ENCODE results near the gene DHH.
"Not testable (repeated sequence)": the region's sequence is repeated elsewhere in the genome, so short reads cannot be mapped to it uniquely, and the experiment has no call there.

The DHH gene

DNA sequence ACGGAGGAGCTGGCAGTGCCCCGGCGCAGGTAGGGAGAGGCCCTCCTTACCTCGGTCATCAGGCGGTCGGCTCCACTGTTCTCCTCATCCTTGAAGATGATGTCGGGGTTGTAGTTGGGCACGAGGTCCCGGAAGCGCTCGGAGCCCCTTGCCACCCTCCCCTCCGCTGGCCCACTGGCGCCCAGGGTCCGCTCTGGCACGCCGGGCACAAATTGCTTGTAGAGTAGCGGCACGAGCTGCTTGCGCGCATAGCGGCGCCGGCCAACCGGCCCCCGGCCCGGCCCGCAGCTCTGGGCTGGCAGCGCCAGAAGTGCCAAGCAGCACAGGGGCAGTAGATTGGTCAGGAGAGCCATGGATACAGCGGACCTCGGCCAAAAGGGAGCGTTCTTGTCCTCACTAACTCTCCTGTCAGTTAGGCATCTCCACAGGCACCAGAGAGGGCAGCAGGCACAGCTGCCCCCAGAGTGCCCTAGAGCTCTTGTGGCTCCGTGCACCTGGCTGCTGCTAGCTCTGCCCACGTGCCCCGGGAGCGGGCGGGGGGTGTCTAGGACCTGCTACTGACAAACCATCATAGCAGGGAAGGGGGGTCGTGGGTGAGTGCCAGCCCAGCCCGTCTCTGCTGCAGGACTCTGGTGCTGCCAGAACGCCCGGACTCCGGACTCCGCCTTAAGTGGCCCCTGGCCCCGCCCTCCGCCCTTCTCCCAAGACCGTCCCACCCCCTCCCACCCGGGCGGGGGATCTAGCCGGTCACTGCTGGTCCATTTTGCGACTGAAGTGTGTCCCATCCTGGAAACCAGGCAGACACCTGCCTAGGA is at the start of gene DHH:
DHH (minus strand) TSS at position 642 of the 815 bp plus-strand sequence; CDS start at position 353, 289 bp downstream.
- no peak for FAIRE-seq

DNA sequence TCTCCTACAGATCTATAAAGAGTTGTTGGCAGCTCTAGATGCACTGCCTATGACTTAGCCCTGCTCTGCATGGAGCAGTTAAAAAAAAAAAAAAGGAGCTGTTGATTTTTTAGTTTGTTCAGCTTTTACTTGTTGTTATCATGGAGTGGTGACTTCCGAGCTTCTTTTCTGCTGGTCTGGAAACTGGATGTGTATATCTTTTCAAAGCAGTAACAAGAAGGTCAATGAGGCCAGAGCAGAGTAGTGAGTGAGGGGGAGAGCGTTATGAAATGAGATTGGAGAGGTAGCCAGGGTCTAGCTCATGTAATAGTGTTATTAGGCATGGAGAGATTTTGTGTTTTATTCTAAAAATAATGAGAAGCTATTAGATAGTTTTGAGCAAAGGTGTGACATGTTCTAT is 49.8 kb upstream of the DHH start:
- no peak for FAIRE-seq

DNA sequence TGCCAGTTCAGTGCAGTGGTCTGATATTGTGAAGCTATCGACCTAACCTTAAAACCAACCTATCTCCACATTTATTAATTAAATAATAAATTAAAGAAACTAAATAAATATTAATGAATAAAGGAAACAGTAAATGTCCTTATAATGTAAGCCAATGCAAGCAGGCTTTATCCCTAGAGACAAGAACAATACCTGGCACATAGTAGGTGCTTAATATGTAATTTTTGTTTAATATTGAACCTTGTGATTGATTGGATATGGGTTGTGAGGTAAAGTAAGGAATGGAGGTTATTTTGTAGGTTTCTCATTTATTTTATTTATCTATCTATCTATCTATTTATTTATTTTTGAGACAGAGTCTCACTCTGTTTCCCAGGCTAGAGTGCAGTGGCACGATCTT is 44.4 kb upstream of the DHH start:
- FAIRE-seq: no peak

DNA sequence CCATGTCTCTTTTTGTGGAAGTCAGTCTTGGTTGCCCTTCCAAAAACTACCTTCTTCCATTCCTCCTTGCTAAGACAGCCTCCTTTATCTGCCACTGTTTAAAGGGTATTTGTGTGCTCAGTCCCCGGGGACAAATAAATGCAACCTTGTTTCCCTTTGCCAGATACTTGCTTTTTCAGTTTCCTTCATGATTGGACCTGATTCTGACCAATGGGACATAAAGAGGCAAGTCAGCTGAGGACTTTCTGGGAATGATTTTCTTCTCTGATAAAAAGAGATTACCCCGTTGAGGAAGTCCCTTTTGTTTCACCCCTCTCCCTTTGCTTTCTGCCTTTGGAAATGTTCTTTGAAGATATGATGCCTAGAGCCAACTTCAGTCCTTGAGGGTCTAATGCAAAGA is 44.0 kb upstream of the DHH start:
- FAIRE-seq: no peak

DNA sequence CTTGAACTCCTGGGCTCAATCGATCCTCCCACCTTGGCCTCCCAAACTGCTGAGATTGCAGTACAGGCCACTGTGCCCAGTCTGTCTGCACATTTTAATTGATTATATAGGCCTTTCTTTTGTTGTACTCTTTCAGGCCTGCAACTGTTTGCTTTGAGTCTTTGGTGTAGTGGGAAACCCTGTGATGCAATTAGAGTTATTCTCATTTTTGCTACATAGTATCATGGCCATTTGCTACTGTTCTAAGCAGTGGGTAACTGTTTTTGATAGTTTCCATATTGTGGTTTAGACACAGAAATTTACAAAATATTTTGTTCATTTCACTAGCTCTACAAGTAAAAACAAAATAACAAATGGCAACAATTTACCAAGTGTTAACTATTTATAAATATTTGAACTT is 42.9 kb upstream of the DHH start:
- no peak for FAIRE-seq

DNA sequence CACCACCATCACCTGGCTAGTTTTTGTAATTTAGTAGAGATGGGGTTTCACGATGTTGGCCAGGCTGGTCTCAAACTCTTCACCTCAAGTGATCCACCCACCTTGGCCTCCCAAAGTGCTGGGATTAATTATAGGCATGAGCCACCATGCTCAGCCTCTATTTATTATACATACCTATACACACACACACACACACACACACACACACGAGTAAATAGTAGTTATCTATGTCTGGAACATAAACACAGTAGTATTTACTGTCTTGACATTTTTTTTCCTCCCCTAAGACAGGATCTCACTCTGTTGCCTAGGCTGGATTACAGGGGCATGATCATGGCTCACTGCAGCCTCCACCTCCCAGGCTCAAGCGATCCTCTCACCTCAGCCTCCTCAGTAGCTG is 42.4 kb upstream of the DHH start:
- not testable (repeated sequence) for FAIRE-seq

DNA sequence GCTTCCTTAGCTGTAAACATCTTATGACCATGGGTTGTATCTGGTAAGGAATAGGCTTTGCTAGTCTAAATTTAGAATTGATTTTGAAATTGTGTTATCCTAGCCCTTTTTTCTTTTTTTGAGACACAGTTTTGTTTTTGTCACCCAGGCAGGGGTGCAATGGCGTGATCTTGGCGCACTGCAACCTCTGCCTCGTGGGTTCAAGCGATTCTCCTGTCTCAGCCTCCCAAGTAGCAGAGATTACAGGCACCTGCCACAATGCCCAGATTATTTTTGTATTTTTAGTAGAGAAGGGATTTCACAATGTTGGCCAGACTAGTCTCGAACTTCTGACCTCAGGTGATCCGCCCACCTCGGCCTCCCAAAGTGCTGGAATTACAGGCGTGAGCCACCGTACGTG is 39.0 kb upstream of the DHH start:
- no peak for FAIRE-seq

DNA sequence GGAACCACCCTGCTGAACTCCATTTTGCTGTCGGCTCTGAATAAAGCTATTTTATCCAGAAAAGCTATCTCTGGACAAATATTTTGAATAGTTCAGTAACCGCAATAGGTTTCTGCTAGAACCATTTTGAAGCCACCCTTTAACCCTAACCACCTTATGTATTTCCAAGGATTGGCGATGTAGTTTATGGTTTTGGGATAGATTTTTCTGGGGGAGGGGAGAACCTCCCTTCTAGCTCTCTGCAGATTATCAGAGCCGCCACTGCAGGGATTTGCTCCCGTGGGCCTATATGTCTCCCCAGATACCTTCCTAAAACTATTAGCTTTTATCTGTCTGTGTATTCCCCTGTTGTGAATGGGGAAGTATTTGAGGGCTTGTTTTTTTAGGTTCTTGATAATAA is 38.4 kb upstream of the DHH start:
- no peak for FAIRE-seq

DNA sequence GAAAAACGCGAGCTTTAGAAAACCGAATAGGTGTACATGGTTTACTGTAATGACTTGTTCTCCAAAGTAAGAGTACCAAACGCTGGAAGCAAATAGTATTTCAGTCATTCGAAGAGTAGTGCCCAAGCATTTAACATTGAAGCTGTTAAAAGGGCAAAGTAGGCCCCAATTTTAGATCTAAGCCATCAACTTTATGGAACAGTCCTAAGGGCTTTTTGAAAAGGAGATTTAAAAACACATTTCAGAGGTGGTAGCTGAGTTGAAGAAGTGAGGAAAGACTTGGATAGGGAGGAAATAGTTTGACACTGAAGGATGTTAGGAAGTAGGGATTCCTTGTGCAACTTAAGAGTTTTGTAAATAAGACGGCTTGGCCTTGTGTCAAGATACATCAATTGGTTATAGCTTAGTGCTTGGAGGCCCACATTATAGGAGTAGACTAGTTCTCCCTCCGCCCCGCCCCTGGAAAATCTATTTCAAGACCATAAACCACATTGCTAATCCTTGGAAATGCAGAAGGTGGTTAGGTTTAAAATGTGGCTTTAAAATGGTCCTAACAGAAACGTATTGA is 37.4 kb upstream of the DHH start:
- FAIRE-seq: no peak

DNA sequence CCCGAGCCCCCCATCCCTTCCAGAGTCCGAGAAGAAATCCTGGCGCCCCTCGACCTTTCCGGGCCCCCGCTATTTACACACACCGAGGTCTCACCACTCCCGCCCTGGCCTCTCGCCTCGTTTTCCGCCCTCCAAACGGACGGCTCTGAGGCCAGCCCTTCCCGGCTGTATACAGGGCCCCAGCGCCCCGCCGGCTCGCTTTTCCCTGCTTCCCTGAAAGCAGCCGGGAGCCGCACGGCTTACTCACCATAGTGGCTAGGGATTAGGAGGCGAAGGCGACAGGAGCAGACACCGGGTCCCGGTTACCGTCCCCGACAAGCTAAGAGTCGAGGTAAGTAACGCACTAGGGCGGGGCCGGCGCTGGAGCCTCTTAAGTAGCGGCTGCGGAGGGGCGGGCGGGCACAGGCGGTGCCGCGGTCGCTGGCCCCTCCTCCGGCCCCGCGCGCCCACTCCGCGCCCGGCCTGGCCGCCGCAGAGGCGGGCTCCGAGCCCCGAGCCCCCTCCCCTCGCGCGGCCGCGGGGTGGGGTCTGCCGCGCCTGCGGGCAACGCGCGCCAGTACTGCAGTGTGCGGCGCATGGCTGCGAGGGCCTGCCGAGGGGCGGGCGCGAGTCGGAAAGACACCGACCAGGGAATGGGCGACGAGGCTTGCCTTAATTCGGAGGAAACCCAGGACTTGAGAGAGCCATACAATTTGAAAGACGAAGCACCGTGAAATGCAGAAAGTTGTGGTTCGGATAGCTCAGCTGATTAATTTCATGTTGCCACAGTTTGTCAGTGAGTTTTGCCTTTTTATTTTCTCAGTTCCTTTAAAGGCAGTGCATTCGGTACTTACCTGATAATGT is 36.7 kb upstream of the DHH start, which contains the start of gene TUBA1B:
TUBA1B (minus strand) TSS at position 345 of the 843 bp plus-strand sequence; CDS start at position 250, 95 bp downstream.
- no peak for FAIRE-seq

DNA sequence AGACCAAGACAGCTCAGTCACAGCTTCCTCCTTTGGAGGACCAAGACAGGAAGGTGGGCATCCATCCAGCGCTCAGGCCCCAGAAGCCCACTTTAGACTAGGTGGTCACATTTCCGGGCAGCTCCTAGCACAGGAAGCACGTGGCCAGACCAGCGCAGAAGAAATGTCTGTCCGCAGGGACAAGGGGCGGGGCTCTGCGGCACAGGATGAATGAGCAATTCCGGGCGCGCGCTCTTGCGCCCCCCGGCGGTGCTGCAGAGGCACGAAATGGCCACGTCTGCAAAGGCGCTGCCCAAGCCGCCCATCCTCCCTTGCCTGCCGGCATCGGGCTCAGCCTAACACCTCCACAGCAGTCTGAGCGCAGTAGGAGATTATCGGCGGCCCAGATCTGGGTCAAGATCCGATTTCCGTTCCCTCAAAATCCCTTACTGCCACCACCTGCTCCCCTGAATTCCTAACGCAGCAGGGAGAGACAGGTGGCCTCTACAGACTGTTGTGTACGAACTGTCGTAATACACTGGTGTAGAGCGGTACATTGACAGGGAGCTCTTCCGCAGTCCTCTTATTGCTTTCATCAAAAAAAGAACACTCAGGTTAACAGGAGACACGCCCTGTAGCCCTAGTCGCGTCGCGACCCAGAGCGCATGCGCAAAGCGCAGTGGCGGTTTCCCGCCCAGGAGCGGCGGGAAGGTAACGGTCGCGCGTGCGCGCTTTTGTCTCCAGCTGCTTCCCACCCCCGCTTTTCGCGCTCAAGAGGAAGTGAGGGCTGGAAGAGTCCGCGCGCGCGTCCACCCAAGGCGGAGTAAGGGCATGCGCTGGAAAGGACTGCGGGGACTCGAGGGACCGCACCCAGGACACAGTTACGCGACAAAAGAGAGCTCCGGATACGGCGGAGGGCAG is 35.8 kb upstream of the DHH start:
- no peak for FAIRE-seq

DNA sequence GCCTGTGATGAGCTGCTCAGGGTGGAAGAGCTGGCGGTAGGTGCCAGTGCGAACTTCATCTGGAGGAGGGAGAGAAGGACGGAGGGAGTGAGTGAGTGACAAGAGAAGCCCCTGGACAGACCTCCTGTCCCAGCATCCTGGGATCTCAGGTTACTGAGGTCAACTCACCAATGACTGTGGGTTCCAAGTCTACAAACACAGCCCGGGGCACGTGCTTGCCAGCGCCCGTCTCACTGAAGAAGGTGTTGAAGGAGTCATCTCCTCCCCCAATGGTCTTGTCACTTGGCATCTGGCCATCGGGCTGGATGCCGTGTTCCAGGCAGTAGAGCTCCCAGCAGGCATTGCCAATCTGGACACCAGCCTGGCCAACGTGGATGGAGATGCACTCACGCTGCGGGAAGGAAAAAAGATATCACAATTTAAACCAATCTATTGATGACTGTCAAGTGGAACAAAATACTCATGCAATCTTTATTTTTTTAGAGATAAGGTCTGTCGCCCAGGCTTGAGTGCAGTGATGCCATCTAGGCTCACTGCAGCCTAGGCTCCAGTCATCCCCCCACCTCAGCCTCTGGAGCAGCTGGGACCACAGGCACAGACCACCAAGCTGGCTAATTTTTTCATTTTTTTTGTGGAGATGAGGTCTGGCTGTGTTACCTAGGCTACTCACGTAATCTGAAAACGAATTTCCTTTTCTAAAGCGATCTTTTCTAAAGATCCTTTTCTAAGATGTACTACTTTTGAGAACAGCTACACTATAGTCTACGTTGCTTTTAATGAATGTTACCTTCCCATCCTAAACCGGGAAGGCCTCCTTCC is 34.9 kb upstream of the DHH start:
- FAIRE-seq: no peak

DNA sequence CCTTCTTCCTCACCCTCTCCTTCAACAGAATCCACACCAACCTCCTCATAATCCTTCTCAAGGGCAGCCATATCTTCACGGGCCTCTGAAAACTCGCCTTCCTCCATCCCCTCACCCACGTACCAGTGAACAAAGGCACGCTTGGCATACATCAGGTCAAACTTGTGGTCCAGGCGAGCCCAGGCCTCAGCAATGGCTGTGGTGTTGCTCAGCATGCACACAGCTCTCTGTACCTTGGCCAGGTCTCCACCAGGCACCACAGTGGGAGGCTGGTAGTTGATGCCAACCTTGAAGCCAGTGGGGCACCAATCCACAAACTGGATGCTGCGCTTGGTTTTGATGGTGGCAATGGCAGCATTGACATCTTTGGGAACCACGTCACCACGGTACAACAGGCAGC is 33.4 kb upstream of the DHH start:
- FAIRE-seq: not testable (repeated sequence)

DNA sequence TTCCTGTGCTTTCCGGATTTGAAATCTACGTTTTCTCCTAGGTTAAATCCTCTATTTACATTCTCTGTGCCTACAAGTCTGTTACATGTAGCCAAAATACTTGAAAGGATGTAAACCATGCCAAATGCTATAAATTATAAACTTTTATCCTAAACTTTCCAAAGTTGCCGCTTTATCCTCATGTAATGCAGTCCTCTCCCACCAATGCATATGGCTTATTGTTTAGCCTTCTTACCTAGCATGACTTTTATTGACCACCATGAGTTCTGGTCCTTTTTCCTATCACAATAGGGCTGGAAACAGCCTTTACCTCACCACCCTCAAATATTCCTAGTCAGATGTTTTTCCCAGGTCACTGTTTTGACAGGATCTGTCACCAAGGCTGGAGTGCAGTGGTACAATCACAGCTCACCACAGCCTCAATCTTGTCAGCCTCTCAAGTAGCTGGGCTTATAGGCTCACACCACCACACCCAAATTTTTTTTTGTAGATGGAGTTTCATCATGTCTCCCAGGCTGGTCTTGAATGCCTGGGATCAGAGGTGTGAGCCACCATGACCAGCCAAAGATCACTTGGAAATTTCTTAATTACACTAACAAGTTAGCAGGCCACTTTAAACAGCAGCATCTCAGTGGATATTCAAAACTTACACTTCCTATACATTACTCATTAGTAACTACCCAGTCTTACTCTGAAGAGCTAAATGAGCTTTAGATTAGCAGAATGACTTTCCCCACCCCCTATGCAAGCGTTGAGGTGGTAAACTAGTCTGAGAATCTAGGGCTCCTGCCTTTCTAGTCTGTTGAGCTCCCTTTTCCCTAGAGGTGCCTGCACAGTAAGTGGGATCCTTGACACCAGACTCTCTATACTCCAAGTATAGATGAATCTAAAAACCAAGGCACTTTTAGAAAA is 32.5 kb upstream of the DHH start:
- no peak for FAIRE-seq

DNA sequence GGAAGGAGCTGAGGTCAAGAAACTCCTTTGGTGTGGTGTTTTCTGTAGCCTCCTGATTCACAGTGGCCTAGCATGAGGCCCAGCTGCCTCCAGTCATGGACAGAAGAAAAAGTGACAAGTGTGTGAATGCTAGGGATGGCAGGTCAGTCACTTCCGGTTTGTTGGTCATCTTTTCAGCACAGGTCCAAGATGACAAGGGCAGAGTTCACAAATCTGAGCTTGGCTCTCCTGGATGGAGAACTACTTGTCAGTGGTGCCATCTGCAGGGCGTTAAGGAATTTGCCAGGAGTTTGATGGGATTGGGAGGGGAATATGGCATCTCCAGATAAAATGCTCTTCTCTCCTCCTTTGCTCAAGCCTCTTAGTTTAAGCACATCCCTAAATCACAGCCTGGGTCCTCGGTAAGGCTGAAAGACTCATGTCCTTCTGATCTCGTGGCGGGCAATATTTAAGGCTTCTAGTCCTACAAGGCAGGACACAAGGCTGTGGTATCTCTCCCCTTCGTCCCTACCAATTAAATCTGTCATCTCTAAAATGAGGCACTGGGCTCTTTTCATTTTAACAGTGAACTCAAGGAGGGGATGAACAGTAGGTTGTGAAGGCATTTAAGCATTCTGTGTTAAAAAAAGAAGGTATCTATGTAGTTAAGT is 26.6 kb upstream of the DHH start:
- FAIRE-seq: peak; percentile 88

DNA sequence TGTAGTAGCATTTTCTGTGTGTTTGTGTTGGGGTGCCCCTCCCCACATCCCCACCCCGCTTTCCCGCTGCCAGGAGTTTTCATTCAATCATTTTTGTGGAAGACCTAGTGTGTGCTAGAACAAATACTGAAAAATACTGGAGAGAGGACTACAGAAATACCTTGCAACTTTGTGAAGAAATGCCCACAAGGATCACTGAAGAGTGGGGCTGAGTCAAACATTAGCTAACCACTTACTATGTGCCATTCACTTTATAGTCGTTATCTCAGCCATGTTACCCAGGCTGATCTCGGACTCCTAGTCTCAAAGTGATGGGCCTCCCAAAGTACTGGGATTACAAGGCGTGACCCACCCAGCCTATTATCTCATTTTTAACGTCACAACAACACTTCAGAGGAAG is 16.6 kb upstream of the DHH start:
- no peak for FAIRE-seq

DNA sequence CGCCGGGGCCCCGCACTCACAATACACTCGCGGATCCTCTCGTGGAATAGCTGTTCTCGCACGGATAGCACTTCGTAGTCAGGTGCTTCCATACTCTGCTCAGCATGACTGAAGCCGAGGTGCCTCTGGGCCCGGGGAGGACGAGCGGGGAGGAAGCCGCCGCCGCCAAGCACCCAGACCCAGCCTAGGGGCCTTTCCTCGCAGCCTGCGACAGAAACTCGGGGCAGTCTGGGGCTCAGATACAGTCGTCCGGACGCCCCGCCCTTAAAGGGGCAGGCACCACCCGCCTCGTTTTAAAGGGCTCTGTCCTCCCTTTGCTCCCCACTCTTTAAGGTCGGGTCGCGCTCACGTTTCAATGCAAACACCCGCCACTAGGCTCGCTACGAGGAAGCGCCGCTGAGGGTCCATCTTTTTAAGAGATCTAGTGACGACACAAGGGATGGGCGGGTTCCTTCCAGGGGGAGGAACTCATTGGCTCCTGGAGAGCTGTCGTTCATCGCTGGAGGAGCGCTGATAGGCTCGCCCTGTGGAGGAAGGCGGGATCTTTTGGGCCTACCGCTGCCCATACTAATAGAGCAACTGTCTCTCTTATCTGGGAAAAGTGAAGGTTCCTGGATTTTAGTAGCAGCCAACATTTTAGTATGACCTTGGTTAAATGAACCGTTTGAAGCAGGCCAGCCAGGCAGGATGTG is 16.0 kb upstream of the DHH start, which contains the start of gene LMBR1L:
LMBR1L (minus strand) TSS at position 384 of the 692 bp plus-strand sequence; CDS start at position 92, 292 bp downstream.
- peak; percentile 99 for FAIRE-seq

DNA sequence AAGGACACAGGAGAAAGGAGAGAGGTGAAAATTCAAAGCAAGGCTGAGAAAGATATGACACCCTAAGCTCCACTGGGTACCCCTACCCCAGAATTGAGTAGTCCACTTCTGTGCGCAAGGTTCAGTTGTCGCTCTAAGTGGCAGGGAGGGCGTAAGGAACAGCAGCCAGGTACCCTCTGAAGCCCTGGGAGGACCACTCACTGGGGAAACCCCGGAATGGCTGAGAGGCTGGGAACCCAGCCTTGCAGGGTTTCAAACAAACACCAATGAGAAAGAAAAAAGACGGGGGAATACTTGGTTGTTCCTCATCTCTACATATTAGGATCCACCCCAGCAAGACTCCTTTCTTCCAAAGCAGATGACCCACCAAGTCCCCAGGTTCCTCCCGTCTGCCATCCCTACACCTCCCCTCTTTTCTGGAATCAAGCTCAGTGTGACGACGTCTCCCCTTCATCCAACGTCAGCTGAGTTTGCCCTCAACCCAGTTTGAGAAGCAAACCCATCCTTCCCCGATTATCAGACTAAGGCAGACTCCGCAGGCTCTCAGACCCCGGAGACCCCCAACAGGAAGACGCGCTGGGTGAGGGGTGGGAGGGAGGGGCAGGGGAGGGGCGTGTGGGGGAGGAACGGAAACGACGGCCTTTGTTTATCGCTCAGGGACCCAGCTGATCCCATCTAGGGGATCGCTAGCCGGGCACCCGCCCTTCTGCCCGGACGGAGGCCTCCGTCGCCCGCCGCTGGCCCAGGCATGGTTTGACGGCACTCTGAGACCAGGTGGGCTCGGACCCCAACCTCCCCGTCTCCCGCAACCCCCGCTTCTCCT is 15.3 kb upstream of the DHH start:
- FAIRE-seq: no peak
